Suppressor macrophage treated with lipopolysaccharide for 1 hour (primary cell): Measurements from ENCODE around the gene NMD3.
A peak's percentile ranks its signal among the peaks of the same experiment; 100 is the strongest.
"Not testable (repeated sequence)": the region's sequence is repeated elsewhere in the genome, so short reads cannot be mapped to it uniquely, and the experiment has no call there.

Experiments
- DNase-seq, 3 donors: peaks; one replicate each; pipeline ENCODE4 v3.0.0-alpha.2; 2020 to 2022

Gene NMD3

DNA sequence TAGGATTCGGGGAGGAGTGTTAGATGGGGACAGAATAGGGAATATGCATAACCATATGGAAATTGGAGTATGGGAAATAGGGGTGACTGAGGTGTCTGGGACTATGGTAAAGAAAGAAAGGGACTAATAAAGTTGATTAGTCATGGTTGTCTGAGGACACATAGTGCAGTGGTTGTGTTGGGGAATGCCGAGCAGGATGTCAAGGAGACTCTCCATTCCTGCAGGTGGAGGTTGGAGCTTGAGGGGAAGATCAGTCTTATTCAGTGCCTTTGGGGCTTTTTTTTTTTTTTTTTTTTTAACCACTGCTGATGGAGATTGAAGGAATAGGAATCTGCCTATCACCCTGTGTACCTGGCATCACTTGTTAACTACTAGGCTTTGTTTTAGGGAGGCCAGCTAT is 10.8 kb downstream of the NMD3 start:
- DNase-seq = no peak

DNA sequence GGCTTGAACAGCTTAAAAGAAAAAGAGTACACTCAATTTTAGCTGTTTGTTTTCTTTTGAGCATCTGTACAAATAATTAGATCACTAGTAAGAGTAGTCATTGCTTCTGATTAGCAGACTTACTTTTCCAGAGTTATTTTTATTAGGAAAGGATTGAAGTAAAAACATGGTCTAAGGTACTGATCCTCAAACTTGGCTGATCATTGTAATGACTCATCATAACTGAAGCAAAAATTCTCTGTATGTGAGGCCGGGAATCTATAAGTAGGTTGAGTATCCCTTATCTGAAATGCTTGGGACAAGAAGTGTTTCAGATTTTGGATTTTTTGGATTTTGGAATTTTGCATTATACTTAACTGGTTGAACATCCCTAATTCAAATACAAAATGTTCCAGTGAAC is 12.4 kb downstream of the NMD3 start:
- no peak for DNase-seq

DNA sequence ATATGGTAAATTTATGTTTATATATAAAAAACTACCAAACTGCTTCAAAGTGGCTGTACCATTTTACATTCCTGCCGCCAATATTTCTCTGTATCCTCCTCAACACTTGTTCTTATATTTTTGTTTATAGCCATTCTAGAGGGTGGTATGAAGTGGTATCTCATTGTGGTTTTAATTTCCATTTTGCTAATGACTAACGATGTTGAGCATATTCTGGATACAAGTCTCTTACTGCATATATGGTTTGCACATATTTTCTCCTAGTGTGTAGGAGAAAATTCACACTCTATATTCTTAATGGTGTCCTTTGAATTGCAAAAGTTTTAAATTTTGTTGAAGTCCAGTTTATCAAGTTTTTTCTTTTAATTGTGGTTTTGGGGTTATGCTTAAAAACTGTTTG is 15.1 kb downstream of the NMD3 start:
- DNase-seq = no peak

DNA sequence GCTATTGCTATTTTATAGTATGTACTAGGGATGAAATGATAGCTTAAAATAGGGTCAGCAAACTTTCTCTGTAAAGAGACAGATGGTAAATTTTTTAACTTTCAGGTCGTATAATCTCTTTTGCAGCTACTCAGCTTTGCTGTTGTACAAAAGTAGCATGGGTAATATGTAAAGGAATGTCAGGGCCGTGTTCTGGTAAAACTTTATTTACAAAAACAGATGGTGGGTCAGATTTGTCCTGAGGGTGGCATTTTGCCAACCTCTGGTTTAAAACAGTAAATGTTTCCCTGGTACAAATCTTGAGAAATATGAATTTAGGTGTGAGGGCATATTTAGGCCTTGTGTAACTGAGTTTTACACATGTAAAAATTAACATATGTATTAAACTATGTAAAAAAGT is 18.6 kb downstream of the NMD3 start:
- DNase-seq = no peak

DNA sequence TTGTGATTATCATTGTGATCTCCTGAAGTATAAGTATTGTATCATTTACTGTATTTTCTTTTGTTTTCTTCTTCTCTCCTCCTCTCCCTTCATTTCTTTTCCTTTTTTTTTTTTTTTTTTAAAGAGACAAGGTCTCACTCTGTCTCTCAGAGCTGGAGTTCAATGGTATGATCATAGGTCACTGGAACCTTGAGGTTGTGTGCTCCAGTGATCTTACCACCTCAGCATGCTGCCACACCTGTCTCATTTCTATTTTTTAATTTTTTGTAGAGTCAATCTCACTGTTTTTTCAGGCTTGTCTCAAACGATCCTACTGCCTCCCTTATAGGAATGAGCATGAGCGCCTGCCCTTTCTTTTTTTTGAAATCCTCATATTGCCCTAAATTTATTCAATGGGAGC is 23.4 kb downstream of the NMD3 start:
- DNase-seq = no peak

DNA sequence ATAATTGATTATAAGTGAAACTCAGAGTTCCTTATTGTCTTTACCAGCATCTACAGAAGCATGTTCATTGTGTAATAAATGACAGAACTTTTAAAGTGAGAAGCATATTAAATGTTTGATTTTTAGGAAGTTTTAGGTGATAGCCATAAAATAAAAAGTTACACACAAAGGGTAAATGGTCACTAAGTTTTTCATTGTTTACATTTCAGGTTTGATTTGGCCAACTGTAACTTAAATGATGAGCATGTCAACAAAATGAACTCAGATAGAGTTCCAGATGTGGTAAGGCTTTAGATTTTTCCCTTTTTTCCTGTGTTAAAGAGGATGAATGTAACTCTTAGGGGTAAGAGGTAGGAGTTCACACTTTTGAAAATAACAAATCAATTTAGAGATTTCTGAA is 25.9 kb downstream of the NMD3 start:
- no peak for DNase-seq

DNA sequence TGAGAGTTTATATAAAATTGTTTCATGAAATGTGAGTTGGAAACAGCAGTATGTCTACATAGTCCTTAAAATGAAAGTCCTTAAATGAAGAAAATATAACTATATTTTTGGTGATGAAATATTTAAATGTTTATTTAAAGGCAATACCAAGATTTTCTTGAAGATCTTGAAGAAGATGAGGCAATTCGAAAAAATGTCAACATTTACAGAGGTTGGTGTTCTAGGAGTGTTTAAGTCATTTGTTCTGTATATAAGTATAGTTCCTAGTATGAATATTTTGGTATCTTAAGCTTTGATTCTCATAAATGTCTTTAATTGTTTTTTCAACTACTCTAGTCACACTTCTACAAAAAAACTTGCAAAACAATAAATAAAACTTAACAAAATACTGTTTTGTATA is 29.0 kb downstream of the NMD3 start:
- no peak for DNase-seq

DNA sequence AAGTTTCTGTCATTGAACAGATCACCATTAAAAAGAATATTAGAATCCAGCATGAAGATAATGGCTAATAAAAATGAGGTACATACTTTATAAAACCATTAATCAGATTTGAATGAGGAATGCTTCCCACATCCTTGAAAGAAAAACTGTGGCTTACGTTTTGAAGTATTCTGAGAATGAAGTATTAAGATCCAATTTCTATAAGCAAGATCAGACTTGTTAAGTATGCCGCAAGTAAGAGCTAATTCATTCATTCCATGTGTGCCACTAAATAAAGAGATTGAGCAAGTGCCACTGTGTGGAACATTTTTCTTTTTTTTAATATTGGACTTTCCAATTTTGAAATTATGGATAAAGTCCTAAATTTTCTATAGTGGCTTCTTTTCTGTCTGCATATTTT is 30.6 kb downstream of the NMD3 start:
- no peak for DNase-seq

DNA sequence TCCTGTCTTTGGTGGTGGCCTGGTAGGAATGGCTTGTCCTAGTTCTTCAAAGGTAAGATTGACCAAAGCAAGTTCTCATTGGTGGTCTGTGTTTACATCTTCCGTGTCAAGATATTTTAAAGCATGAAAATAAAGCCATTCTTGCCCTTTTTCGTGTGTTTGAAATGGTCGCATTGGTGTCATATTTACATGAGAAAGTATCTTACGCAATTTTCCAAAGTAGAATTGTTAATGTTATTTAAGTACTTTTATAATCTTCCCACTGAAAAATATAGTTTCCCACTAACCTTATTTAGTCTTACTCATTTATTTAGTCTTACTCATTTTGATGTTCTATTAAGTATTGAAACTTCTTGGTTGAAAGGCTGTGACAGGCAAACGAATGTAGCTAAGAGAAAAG is 31.0 kb downstream of the NMD3 start:
- DNase-seq = no peak

DNA sequence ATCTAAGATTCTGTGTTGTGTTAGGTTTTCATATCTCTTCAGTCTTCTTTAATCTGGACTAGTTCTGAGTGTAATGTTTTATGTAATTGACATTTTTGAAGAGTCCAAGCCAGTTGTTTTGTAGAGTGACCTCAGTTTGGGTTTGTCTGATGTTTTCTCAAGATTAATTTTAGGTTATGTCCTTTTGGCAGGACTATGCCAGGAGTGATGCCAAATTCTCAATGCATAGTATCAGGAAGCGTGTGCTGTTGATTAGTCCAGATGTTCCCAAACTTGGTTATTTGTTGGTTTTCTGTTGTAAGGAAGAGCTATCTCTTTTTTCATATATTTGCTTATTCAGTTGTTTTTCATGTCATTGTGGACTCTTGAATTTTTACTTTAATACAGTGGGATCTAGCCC is 32.6 kb downstream of the NMD3 start:
- DNase-seq = peak in 1 of 3 donors; percentile 12

DNA sequence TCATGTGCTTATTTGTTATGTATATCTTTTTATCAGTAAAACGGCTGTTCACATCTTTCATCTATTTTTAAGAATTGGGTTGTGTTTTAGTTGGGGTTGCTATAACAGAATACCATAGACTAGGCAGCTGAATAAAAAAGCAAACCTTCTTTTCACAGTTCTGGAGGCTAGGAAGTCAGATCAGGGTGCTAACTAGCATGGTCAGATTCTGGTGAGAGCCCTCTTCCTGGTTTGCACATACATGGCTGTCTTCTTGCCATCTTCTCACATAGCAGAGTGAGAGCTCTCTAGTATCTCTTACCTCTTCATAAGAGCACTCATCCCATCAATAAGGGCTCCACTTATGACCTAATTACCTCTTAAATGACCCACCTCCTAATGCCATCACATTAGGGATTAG is 33.8 kb downstream of the NMD3 start:
- DNase-seq = no peak

DNA sequence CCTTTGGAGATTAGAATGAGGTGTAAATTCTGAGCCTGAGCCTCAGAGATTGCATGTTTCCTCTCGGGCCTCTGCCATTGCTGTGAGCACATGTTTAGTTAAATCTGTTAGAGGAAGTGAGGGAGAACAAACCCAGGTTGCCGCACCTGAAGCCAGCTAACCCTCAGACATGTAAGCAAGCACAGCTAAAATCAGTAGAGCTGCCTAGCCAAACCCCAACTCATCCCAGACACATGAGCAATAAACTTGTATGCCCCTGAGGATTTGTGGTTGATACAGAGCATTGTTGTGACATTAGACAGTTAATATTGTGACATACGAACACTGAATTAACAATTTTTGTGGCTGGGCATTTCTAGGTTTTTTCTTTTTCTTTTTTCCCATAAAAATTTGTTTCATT is 41.9 kb downstream of the NMD3 start:
- DNase-seq = peak in 1 of 3 donors; percentile 3

DNA sequence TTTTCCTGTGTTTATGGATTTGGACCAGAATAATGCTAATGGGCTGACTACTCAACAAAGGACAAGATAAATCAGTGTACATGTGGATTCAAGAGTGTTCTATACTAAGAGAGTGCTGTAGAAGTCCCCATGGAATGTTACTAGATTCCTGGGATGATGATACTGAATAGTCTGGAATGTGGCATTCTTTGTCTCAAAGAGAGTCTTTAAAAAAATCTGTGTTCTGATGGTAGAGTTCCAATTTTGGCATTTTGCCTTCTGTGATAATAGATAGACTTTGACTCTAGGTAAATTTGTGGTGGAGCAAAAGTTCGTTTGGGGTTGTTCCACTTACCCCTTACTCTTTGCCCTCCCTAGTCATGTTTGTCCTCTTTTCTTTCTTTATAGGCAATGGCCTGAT is 43.7 kb downstream of the NMD3 start:
- peak in 1 of 3 donors; percentile 15 for DNase-seq

DNA sequence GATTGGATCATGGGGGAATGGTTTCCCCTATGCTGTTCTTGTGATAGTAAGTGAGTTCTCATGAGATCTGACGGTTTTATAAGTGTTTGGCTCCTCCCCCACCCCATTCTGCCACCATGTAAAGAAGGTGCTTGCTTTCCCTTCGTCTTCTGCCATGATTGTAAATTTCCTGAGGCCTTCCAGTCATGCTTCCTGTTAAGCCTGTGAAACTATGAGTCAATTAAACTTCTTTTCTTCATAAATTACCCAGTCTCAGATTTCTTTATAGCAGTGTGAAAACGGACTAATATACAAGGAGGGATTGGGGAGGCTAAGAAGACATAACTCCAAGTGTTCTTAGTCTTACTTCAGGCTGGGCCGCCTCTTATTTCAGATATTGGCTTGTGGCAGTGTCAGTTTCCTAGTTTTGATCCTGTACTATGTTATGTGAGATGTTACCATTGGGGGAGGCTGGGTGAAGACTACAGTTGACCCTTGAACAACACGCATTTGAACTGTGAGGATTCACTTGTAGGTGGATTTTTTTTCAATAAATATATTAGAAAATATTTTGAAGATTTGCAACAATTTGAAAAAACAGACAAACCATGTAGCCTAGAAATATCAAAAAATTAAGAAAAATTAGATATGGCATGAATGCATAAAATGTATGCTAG is 44.9 kb downstream of the NMD3 start:
- DNase-seq = peak in 1 of 3 donors; percentile 16

DNA sequence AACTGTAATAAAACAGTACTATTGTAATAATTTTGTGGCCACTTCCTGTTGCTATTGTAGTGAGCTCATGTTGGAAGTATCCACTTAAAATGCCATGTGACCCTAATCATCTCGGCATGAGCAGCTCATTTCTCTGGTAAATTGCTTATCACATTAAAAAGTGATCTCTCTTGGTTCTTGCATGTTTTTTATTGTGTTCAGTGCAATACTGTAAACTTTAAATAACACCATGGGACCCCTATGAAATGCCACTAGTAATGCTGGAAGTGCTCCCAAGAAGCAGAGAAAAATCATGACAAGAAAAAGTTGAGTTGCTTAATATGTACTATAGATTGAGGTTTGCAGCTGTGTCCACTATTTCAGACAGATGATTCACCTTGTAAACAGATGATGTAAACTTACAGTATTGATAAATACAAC is 45.6 kb downstream of the NMD3 start:
- DNase-seq = no peak

DNA sequence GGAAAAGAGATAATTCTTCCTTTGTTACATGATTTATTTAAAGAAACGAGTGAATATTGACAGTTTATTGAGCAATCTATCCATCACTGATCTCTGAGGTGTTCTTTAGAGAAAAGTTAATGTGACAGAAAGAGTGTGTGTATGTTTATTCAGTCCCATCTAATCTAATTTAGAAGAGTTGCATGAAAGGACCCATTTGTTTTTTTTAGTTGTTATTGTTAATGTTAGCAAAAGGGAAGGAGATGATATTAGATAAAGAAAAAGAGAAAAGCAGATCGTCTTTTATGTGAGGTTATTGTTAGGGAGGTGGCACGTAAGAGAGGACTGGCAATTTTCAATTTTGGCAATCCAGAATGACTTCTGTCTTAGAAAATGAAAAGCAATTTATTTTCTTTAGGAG is 46.5 kb downstream of the NMD3 start:
- no peak for DNase-seq

DNA sequence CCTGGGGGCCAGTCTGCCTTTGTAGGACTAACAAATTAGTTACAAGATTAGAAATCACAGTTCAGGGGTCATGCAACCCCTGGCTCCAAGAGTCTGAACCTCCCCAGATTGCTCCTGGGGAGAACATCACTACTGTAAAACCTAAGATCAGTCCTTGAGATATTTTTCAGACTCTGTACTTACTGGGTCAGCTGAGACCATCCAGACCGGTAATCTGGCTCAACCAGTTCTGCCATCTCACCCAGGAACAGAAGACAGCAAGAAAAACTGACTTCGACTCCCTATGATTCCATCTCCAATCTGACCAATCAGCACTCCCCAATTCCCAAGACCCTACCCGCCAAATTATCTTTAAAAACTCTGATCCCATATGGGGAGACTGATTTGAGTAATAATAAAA is 47.5 kb downstream of the NMD3 start:
- DNase-seq = no peak

DNA sequence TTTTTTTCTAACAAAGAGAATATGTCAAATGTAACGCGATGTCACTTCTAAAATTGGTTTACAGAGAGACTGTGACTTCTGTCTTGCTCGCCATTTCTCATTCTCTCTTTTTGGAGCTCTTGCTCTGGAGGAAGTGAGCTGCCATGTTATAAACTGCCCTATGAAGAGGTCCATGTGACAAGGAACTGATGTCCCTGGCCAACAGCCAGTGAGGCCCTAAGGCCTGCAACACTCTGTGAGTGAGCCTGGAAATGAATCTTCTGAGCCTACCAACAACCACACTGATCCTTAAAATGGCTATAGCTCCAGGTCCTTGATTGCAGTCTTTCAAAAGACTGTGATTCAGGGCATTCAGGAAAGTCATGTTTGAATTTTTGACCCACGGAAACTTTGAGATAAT is 49.9 kb downstream of the NMD3 start:
- DNase-seq = no peak

DNA sequence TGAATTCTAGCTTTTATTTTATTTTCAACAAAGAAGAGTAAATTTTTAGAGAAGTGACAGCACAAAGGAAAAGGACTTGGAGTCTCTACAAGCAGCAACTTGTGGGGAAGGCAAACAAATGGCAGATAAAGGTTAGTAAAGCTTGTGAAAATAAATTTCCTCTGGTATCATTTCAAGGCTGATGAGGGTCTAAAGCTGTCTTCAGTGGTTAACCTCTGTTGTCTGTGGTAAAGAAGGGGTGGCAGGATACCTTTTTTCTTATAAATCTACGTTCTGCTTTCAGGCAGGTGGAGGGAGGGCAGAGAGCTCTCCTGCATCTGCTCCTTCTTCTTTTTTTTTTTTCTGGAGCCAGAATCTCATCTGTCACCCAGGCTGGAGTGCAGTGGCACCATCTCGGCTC is 50.5 kb downstream of the NMD3 start:
- DNase-seq = no peak

DNA sequence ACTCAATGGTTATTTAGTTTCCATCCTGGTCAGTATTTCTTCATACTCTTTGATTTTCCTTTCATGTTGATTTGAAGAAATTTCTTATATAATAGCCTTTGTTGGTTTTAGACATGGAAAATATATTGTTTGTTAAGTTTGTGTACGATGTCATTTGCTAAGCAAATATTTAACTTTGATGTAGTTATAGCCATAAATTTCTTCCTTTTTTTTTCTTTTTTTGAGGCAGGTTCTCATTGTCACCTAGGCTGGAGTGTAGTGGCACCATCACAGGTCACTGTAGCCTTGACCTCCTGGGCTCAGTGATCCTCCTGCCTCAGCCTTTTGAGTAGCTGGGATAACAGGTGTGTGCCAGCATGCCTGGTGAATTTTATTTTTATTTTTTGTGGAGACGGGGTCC is 51.4 kb downstream of the NMD3 start:
- DNase-seq = no peak

DNA sequence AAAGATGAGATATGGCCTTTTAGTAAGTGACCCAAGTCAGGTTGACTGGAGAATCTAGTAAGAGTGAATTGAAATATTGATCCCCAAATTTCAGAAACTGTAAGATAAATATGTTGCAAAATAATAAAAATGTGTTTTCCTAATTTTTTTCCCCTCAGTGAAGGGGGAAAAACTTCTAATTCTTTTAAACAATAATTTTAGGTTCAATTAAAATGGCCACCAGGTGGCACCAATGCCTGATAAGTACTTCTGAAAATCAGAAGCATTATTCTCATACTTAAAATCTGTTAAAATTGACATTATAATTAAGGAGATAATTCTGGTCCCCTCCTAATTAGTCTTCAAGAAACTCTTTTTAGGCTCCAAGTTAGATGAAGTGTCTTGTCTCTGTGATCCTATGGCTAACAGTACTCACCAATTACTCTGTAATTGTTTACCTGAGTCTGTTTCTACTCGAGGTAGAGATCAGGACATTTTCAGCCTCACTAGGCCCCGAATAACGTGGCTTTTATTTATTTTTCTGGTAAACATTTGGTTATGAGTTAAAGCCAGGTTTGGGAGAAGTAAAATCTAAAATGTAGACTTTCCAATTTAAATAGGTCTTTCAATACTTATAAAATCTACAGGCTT is 52.6 kb downstream of the NMD3 start:
- peak; percentile 75 to 82 (median 79) for DNase-seq

DNA sequence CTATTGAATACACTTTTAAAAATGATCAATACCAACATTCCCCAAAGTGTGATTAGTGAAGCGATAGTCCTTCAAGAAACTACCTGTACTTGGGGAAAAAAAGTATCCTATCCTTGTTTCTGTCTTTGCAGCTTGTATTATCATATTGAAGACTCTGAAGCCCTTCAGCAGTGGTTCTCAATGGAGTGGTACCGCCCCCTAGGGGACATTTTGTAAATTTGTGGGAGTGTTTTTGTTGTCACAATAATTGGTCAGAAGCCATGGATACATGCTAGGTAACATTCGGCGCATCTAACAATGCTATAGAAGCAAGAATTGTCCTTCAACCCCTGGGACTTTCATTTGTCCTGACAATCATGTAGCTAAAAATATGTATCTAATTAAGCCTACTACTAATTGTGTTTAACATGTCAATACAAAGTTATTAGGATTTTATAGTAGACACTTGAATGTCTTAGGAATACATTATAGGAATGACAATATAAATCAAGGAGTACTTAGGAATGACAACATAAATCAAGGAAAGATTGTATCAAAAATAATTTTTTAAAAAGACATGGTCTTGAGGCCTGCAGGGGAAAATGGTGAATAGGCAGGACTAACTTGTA is 53.7 kb downstream of the NMD3 start:
- peak; percentile 66 to 74 (median 67) for DNase-seq

DNA sequence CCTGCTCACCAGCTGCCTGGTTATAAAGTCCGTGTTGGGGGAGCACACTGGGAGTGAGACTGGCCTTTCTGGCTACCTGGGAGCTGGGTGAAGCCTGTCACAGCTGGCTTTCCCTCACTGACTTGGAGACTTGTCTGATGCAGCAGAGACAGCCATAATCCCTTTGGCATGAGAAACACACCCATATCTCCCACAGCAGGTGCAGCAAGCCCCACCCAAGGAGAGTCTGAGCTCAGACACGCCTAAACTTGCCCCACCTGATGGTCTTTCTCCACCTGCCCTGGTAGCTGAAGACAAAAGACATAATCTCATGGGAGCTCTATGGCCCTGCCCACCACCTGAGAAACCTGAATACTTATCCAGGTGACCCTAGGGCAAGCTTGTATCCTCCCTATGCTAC is 54.8 kb downstream of the NMD3 start:
- DNase-seq = no peak

DNA sequence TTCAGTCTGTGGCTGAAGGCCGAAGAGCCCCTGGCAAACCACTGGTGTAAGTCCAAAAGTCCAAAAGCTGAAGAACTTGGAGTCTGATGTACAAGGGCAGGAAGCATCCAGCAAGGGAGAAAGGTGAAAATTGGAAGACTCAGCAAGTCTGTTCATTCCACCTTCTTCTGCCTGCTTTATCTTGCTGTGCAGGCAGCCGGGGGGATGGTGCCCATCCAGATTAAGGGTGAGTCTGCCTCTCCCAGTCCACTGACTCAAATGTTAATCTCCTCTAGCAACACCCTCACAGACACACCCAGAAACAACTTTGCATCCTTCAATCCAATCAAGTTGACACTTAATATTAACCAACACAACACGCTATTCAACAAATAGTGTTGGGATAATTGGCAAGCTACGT is 61.3 kb downstream of the NMD3 start:
- not testable (repeated sequence) for DNase-seq

DNA sequence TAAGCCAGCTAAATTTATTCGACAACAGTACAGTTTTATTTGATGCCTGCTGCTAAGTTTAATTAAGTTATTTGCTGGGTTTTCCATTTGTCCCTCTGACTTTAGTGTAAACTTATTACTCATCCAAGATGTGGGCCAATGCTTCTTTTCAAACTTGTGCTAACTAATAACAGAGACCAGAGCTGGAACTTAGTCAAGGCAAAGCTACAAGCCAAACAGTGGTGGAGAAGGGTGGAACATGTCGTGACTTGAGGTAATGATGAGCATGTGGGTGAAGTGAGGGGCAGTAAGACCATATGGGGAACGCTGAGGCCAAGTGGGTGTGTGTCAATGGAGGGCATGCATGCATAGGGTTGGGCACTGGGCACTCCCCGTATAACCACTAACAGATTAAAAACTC is 63.9 kb downstream of the NMD3 start:
- DNase-seq = no peak
